ENCODE results near the gene NAXD.

NAXD gene

GRCh38 chr13:110649551-110649950, 34.2 kb downstream of the NAXD start:
- POLR2A ChIA-PET, result no interaction called here
- no peak for TF ChIP-seq L3MBTL2 (conservative IDR thresholded peaks at IDR 0.05)
- TF ChIP-seq BHLHE40 (IDR thresholded peaks at IDR 0.05; ENCODE audit: borderline replicate concordance), result no peak
- no peak for TF ChIP-seq LEF1 (IDR thresholded peaks at IDR 0.05; ENCODE audit: borderline replicate concordance)
- no peak for TF ChIP-seq TARDBP (IDR thresholded peaks at IDR 0.05)
- no peak for TF ChIP-seq NFRKB (IDR thresholded peaks at IDR 0.05)
- no peak for TF ChIP-seq PKNOX1 (IDR thresholded peaks at IDR 0.05)

GRCh38 chr13:110650436-110650835, 35.1 kb downstream of the NAXD start:
- no peak for TF ChIP-seq ZNF384 (IDR thresholded peaks at IDR 0.05)
- no peak for TF ChIP-seq PKNOX1 (IDR thresholded peaks at IDR 0.05)
- no peak for TF ChIP-seq HDGF (IDR thresholded peaks at IDR 0.05; ENCODE audit: borderline replicate concordance)
- no peak for TF ChIP-seq TARDBP (IDR thresholded peaks at IDR 0.05)
- no peak for TF ChIP-seq ARNT (IDR thresholded peaks at IDR 0.05)
- no peak for TF ChIP-seq FOXK2 (IDR thresholded peaks at IDR 0.05)
- TF ChIP-seq ELF4 (IDR thresholded peaks at IDR 0.05), result no peak
- no peak for TF ChIP-seq SP1 (IDR thresholded peaks at IDR 0.05)
- no peak for TF ChIP-seq LEF1 (IDR thresholded peaks at IDR 0.05; ENCODE audit: borderline replicate concordance)
- TF ChIP-seq CTBP1 (IDR thresholded peaks at IDR 0.05; ENCODE audit: borderline replicate concordance), result no peak
- TF ChIP-seq FOXA1 (IDR thresholded peaks at IDR 0.05), result no peak
- no peak for TF ChIP-seq BHLHE40 (IDR thresholded peaks at IDR 0.05; ENCODE audit: borderline replicate concordance)
- TF ChIP-seq FOXM1 (IDR thresholded peaks at IDR 0.05; ENCODE audit: borderline replicate concordance), result no peak
- TF ChIP-seq NFRKB (IDR thresholded peaks at IDR 0.05), result no peak
- TF ChIP-seq SUZ12 (IDR thresholded peaks at IDR 0.05), result no peak
- TF ChIP-seq L3MBTL2 (conservative IDR thresholded peaks at IDR 0.05), result no peak
- ChIA-PET POLR2A (no interaction called here), CTCF (no interaction called here)
- no peak for DNase-seq (ENCODE audit: extremely low spot score)

More at GRCh38 chr13:110649551-110649950, 34.2 kb downstream of the NAXD start:
- DNase-seq (ENCODE audit: extremely low spot score), result no peak
- CTCF ChIA-PET, result no interaction called here

GRCh38 chr13:110651271-110651670, 35.9 kb downstream of the NAXD start:
- no peak for TF ChIP-seq ZNF384 (IDR thresholded peaks at IDR 0.05)
- TF ChIP-seq L3MBTL2 (conservative IDR thresholded peaks at IDR 0.05), result no peak
- no peak for TF ChIP-seq LEF1 (IDR thresholded peaks at IDR 0.05; ENCODE audit: borderline replicate concordance)
- no peak for TF ChIP-seq FOXK2 (IDR thresholded peaks at IDR 0.05)
- no peak for TF ChIP-seq SP1 (IDR thresholded peaks at IDR 0.05)
- TF ChIP-seq PKNOX1 (IDR thresholded peaks at IDR 0.05), result no peak
- no peak for TF ChIP-seq SUZ12 (IDR thresholded peaks at IDR 0.05)
- no peak for TF ChIP-seq CTBP1 (IDR thresholded peaks at IDR 0.05; ENCODE audit: borderline replicate concordance)
- TF ChIP-seq FOXA1 (IDR thresholded peaks at IDR 0.05), result no peak
- TF ChIP-seq ELF4 (IDR thresholded peaks at IDR 0.05), result no peak
- no peak for TF ChIP-seq BHLHE40 (IDR thresholded peaks at IDR 0.05; ENCODE audit: borderline replicate concordance)
- no peak for TF ChIP-seq NFRKB (IDR thresholded peaks at IDR 0.05)
- TF ChIP-seq HDGF (IDR thresholded peaks at IDR 0.05; ENCODE audit: borderline replicate concordance), result no peak
- TF ChIP-seq TARDBP (IDR thresholded peaks at IDR 0.05), result no peak
- ChIA-PET CTCF (no interaction called here), POLR2A (interaction anchor here (0.8 kb wide), 1 partner anchor 64 kb away, joined by 3 read pairs; no protein-coding TSS in a partner anchor)
- DNase-seq (ENCODE audit: extremely low spot score), result no peak

- CTCF ChIA-PET, result no interaction called here
- no peak for DNase-seq (ENCODE audit: extremely low spot score)
- TF ChIP-seq TARDBP (IDR thresholded peaks at IDR 0.05), result no peak
- TF ChIP-seq CTBP1 (IDR thresholded peaks at IDR 0.05; ENCODE audit: borderline replicate concordance), result no peak
- POLR2A ChIA-PET, result interaction anchor here (0.8 kb wide), 1 partner anchor 64 kb away, joined by 3 read pairs; no protein-coding TSS in a partner anchor
Observed at GRCh38 chr13:110651726-110652230, 36.4 kb downstream of the NAXD start.

- CTCF ChIA-PET, result interaction anchor here (0.6 kb wide), 1 partner anchor 7 kb away, joined by 4 read pairs; no protein-coding TSS in a partner anchor
- no peak for TF ChIP-seq LEF1 (IDR thresholded peaks at IDR 0.05; ENCODE audit: borderline replicate concordance)
- TF ChIP-seq SUZ12 (IDR thresholded peaks at IDR 0.05), result no peak
- no peak for TF ChIP-seq ARNT (IDR thresholded peaks at IDR 0.05)
- TF ChIP-seq ELF4 (IDR thresholded peaks at IDR 0.05), result no peak
- POLR2A ChIA-PET, result no interaction called here
- DNase-seq (ENCODE audit: extremely low spot score), result no peak
Observed at GRCh38 chr13:110652231-110652730, 36.9 kb downstream of the NAXD start.

GRCh38 chr13:110652764-110653163, 37.4 kb downstream of the NAXD start:
- DNase-seq (ENCODE audit: extremely low spot score), result no peak
- CTCF ChIA-PET, result interaction anchor here (0.6 kb wide), 1 partner anchor 8 kb away, joined by 4 read pairs; no protein-coding TSS in a partner anchor
- TF ChIP-seq HDGF (IDR thresholded peaks at IDR 0.05; ENCODE audit: borderline replicate concordance), result no peak
- TF ChIP-seq LEF1 (IDR thresholded peaks at IDR 0.05; ENCODE audit: borderline replicate concordance), result no peak
- TF ChIP-seq NFRKB (IDR thresholded peaks at IDR 0.05), result no peak
- TF ChIP-seq FOXM1 (IDR thresholded peaks at IDR 0.05; ENCODE audit: borderline replicate concordance), result no peak
- TF ChIP-seq TARDBP (IDR thresholded peaks at IDR 0.05), result no peak
- TF ChIP-seq ZNF384 (IDR thresholded peaks at IDR 0.05), result no peak
- no peak for TF ChIP-seq SUZ12 (IDR thresholded peaks at IDR 0.05)
- no peak for TF ChIP-seq SP1 (IDR thresholded peaks at IDR 0.05)
- TF ChIP-seq ELF4 (IDR thresholded peaks at IDR 0.05), result no peak
- no peak for TF ChIP-seq FOXA1 (IDR thresholded peaks at IDR 0.05)
- POLR2A ChIA-PET, result no interaction called here
